ENCODE data around the gene IRF2. TPM values are rescaled to one million over a fixed set of nuclear protein-coding genes. Genes with fewer than 3 reads are reported as not detected.

The IRF2 gene
- polyA plus RNA-seq, 2 of the 4 experiments (the other 2 are of a cell fraction) = 11.0 to 23.5 TPM

GRCh38 chr4:184356366-184356765 lies 118.0 kb downstream of the IRF2 start:
- DNase-seq (ENCODE audit: low read depth in 1 of 2, low spot score in 1 of 2) (no peak), ATAC-seq (no peak), FAIRE-seq (no peak)
- ChIA-PET CTCF (no interaction called here), POLR2A (no interaction called here)
- Histone ChIP-seq H3K4me2 (no peak overlapping the region), H3K4me3 (no peak overlapping the region), H3K4me1 (peaks cover 7% of the 10 kb centered on the region; the same call in 2 of the 3 replicates), H3K9me3 (no peaks in the 10 kb centered on the region), H3K27ac (no peak overlapping the region)
- 88% methylated on average over 3 of the region's 7 CpGs for WGBS (ENCODE audit: missing lambda C conversion rate)
- TF ChIP-seq HOXA7 (CRISPR knock-in tag; IDR thresholded peaks at IDR 0.05) (no peak), HDAC2 (IDR thresholded peaks at IDR 0.05) (no peak), RARB (CRISPR knock-in tag; IDR thresholded peaks at IDR 0.05) (no peak), SMC3 (IDR thresholded peaks at IDR 0.05) (no peak), HOXB13 (CRISPR knock-in tag; IDR thresholded peaks at IDR 0.05; ENCODE audit: low read depth) (no peak), POLR2AphosphoS2 (conservative IDR thresholded peaks at IDR 0.05; ENCODE audit: low read length) (no peak), NFE2L2 (conservative IDR thresholded peaks at IDR 0.05; ENCODE audit: low read length) (no peak), EP300 (IDR thresholded peaks at IDR 0.05) (no peak)

- H3K4me1 ChIP-seq = peaks cover 7% of the 10 kb centered on the region; the same call in 2 of the 3 replicates
- no peak overlapping the region for H3K4me3 ChIP-seq
- no peak overlapping the region for H3K27ac ChIP-seq
- DNase-seq (ENCODE audit: low read depth in 1 of 2, low spot score in 1 of 2) (no peak), ATAC-seq (no peak), FAIRE-seq (no peak)
- CTCF ChIA-PET = no interaction called here
- POLR2A ChIA-PET = no interaction called here
- no peaks in the 10 kb centered on the region for H3K9me3 ChIP-seq
- H3K4me2 ChIP-seq = no peak overlapping the region
- WGBS (ENCODE audit: missing lambda C conversion rate) = 68% methylated on average over 5 of the region's 5 CpGs
- TF ChIP-seq EP300 (IDR thresholded peaks at IDR 0.05) (no peak), PHF8 (IDR thresholded peaks at IDR 0.05; ENCODE audit: borderline replicate concordance, low read depth) (no peak), NR3C1 (IDR thresholded peaks at IDR 0.05) (no peak), KDM5A (IDR thresholded peaks at IDR 0.05) (no peak), NFE2L2 (conservative IDR thresholded peaks at IDR 0.05; ENCODE audit: low read length) (no peak), RNF2 (IDR thresholded peaks at IDR 0.05; ENCODE audit: borderline replicate concordance, low read depth) (no peak), MAZ (IDR thresholded peaks at IDR 0.05; ENCODE audit: borderline replicate concordance, low read depth, low read length) (no peak), NPAS2 (CRISPR knock-in tag; IDR thresholded peaks at IDR 0.05; ENCODE audit: borderline replicate concordance) (no peak), ZSCAN20 (CRISPR knock-in tag; IDR thresholded peaks at IDR 0.05) (no peak), ZFP36 (IDR thresholded peaks at IDR 0.05; ENCODE audit: borderline replicate concordance, partially characterized antibody) (no peak), SMC3 (IDR thresholded peaks at IDR 0.05) (no peak), SREBF2 (IDR thresholded peaks at IDR 0.05) (no peak), ZNF302 (CRISPR knock-in tag; IDR thresholded peaks at IDR 0.05) (no peak), FOXS1 (CRISPR knock-in tag; IDR thresholded peaks at IDR 0.05) (no peak), RCOR1 (IDR thresholded peaks at IDR 0.05; ENCODE audit: low read depth, low read length) (no peak), KDM1A (IDR thresholded peaks at IDR 0.05; ENCODE audit: low read depth) (no peak), RARB (CRISPR knock-in tag; IDR thresholded peaks at IDR 0.05) (no peak)
These were observed 118.5 kb downstream of the IRF2 start for GRCh38 chr4:184355857-184356256.

- FAIRE-seq (no peak), ATAC-seq (no peak), DNase-seq (ENCODE audit: low read depth in 1 of 2, low spot score in 1 of 2) (peak in 1 of 2 experiments; percentile 19)
- ChIA-PET POLR2A (no interaction called here), CTCF (interaction anchor here (0.9 kb wide), 1 partner anchor 14 kb away, joined by 4 read pairs; no protein-coding TSS in a partner anchor)
- TF ChIP-seq ESRRA (IDR thresholded peaks at IDR 0.05; ENCODE audit: borderline replicate concordance, low read length) = no peak
- no peak for TF ChIP-seq PBX3 (IDR thresholded peaks at IDR 0.05)
- TF ChIP-seq CBX8 (IDR thresholded peaks at IDR 0.05) = no peak
- TF ChIP-seq RARB (CRISPR knock-in tag; IDR thresholded peaks at IDR 0.05) = no peak
- no peak for TF ChIP-seq REST (IDR thresholded peaks at IDR 0.05)
- TF ChIP-seq RNF2 (IDR thresholded peaks at IDR 0.05; ENCODE audit: borderline replicate concordance, low read depth) = no peak
- TF ChIP-seq MAZ (IDR thresholded peaks at IDR 0.05; ENCODE audit: borderline replicate concordance, low read depth, low read length) = no peak
- TF ChIP-seq HOXA7 (CRISPR knock-in tag; IDR thresholded peaks at IDR 0.05) = no peak
- no peak for TF ChIP-seq MAX (IDR thresholded peaks at IDR 0.05)
- TF ChIP-seq EP300 (IDR thresholded peaks at IDR 0.05) = no peak
- TF ChIP-seq HOXB5 (CRISPR knock-in tag; IDR thresholded peaks at IDR 0.05) = no peak
- Histone ChIP-seq H3K4me3 (no peak overlapping the region), H3K9me3 (no peaks in the 10 kb centered on the region), H3K27ac (peak overlapping the region in 1 of 2 experiments; percentile 61; a peak in 2 of 6 replicates), H3K4me2 (no peak overlapping the region), H3K4me1 (peaks cover 7% of the 10 kb centered on the region; the same call in 2 of the 3 replicates)
- WGBS (ENCODE audit: missing lambda C conversion rate) = 65% methylated on average over 2 of the region's 2 CpGs
These were observed 119.2 kb downstream of the IRF2 start for GRCh38 chr4:184355111-184355604.
